Measurements from ENCODE around the gene TWIST2. TPM values are rescaled to one million over a fixed set of nuclear protein-coding genes. Genes with fewer than 3 reads are reported as not detected.

TWIST2 gene
- polyA plus RNA-seq, 1 donor, result 4.9 TPM

- no peak overlapping the region for H3K4me3 ChIP-seq (ENCODE audit: low read length)
- no peak for DNase-seq
- no peaks in the 10 kb centered on the region for H3K36me3 ChIP-seq (ENCODE audit: control insufficient read depth, insufficient read depth, low read length)
- no peaks in the 10 kb centered on the region for H3K27me3 ChIP-seq (ENCODE audit: control insufficient read depth, insufficient read depth, low read length)
- H3K27ac ChIP-seq (ENCODE audit: low read length), result no peak overlapping the region
- WGBS (ENCODE audit: insufficient coverage, low lambda C conversion rate), result no CpG with 5 or more reads among the region's 13 CpGs
- no peaks in the 10 kb centered on the region for H3K9me3 ChIP-seq (ENCODE audit: control insufficient read depth, low read depth, low read length)
- no peaks in the 10 kb centered on the region for H3K4me1 ChIP-seq (ENCODE audit: control insufficient read depth, insufficient read depth, low read length)
These were observed 42.2 kb downstream of the TWIST2 start for GRCh38 chr2:238890131-238890530.

GRCh38 chr2:238890618-238891456 is 43.0 kb downstream of the TWIST2 start:
- Histone ChIP-seq H3K27ac (ENCODE audit: low read length) (no peak overlapping the region), H3K27me3 (ENCODE audit: control insufficient read depth, insufficient read depth, low read length) (peaks cover 5% of the 10 kb centered on the region), H3K9me3 (ENCODE audit: control insufficient read depth, low read depth, low read length) (no peaks in the 10 kb centered on the region), H3K4me1 (ENCODE audit: control insufficient read depth, insufficient read depth, low read length) (no peaks in the 10 kb centered on the region), H3K4me3 (ENCODE audit: low read length) (no peak overlapping the region), H3K36me3 (ENCODE audit: control insufficient read depth, insufficient read depth, low read length) (no peaks in the 10 kb centered on the region)
- WGBS (ENCODE audit: insufficient coverage, low lambda C conversion rate), result 82% methylated on average over 3 of the region's 29 CpGs
- no peak for DNase-seq

- Histone ChIP-seq H3K27ac (ENCODE audit: low read length) (no peak overlapping the region), H3K36me3 (ENCODE audit: control insufficient read depth, insufficient read depth, low read length) (no peaks in the 10 kb centered on the region), H3K4me1 (ENCODE audit: control insufficient read depth, insufficient read depth, low read length) (no peaks in the 10 kb centered on the region), H3K9me3 (ENCODE audit: control insufficient read depth, low read depth, low read length) (no peaks in the 10 kb centered on the region), H3K27me3 (ENCODE audit: control insufficient read depth, insufficient read depth, low read length) (peaks cover 5% of the 10 kb centered on the region), H3K4me3 (ENCODE audit: low read length) (no peak overlapping the region)
- DNase-seq, result no peak
- no CpG with 5 or more reads among the region's 29 CpGs for WGBS (ENCODE audit: insufficient coverage, low lambda C conversion rate)
These were observed 43.7 kb downstream of the TWIST2 start for GRCh38 chr2:238891457-238892203.

GRCh38 chr2:238892204-238892500 is 44.3 kb downstream of the TWIST2 start:
- Histone ChIP-seq H3K4me1 (ENCODE audit: control insufficient read depth, insufficient read depth, low read length) (no peaks in the 10 kb centered on the region), H3K27me3 (ENCODE audit: control insufficient read depth, insufficient read depth, low read length) (peaks cover 5% of the 10 kb centered on the region), H3K9me3 (ENCODE audit: control insufficient read depth, low read depth, low read length) (no peaks in the 10 kb centered on the region), H3K36me3 (ENCODE audit: control insufficient read depth, insufficient read depth, low read length) (no peaks in the 10 kb centered on the region), H3K27ac (ENCODE audit: low read length) (no peak overlapping the region), H3K4me3 (ENCODE audit: low read length) (no peak overlapping the region)
- WGBS (ENCODE audit: insufficient coverage, low lambda C conversion rate), result 100% methylated on average over 3 of the region's 14 CpGs
- no peak for DNase-seq

GRCh38 chr2:238892796-238893195 is 44.9 kb downstream of the TWIST2 start:
- Histone ChIP-seq H3K36me3 (ENCODE audit: control insufficient read depth, insufficient read depth, low read length) (no peaks in the 10 kb centered on the region), H3K27ac (ENCODE audit: low read length) (no peak overlapping the region), H3K9me3 (ENCODE audit: control insufficient read depth, low read depth, low read length) (no peaks in the 10 kb centered on the region), H3K4me1 (ENCODE audit: control insufficient read depth, insufficient read depth, low read length) (no peaks in the 10 kb centered on the region), H3K27me3 (ENCODE audit: control insufficient read depth, insufficient read depth, low read length) (peaks cover 5% of the 10 kb centered on the region), H3K4me3 (ENCODE audit: low read length) (no peak overlapping the region)
- no CpG with 5 or more reads among the region's 2 CpGs for WGBS (ENCODE audit: insufficient coverage, low lambda C conversion rate)
- no peak for DNase-seq

GRCh38 chr2:238893349-238894000 is 45.6 kb downstream of the TWIST2 start:
- Histone ChIP-seq H3K27ac (ENCODE audit: low read length) (no peak overlapping the region), H3K9me3 (ENCODE audit: control insufficient read depth, low read depth, low read length) (no peaks in the 10 kb centered on the region), H3K4me3 (ENCODE audit: low read length) (no peak overlapping the region), H3K36me3 (ENCODE audit: control insufficient read depth, insufficient read depth, low read length) (no peaks in the 10 kb centered on the region), H3K4me1 (ENCODE audit: control insufficient read depth, insufficient read depth, low read length) (no peaks in the 10 kb centered on the region), H3K27me3 (ENCODE audit: control insufficient read depth, insufficient read depth, low read length) (peaks cover 5% of the 10 kb centered on the region)
- 90% methylated on average over 4 of the region's 30 CpGs for WGBS (ENCODE audit: insufficient coverage, low lambda C conversion rate)
- no peak for DNase-seq

- H3K27ac ChIP-seq (ENCODE audit: low read length), result no peak overlapping the region
- DNase-seq, result no peak
- no peaks in the 10 kb centered on the region for H3K9me3 ChIP-seq (ENCODE audit: control insufficient read depth, low read depth, low read length)
- H3K4me1 ChIP-seq (ENCODE audit: control insufficient read depth, insufficient read depth, low read length), result no peaks in the 10 kb centered on the region
- no peaks in the 10 kb centered on the region for H3K36me3 ChIP-seq (ENCODE audit: control insufficient read depth, insufficient read depth, low read length)
- H3K4me3 ChIP-seq (ENCODE audit: low read length), result no peak overlapping the region
- WGBS (ENCODE audit: insufficient coverage, low lambda C conversion rate), result 40% methylated on average over 1 of the region's 13 CpGs
- H3K27me3 ChIP-seq (ENCODE audit: control insufficient read depth, insufficient read depth, low read length), result peaks cover 5% of the 10 kb centered on the region
These were observed 46.5 kb downstream of the TWIST2 start for GRCh38 chr2:238894226-238894949.

GRCh38 chr2:238894950-238895298 is 47.0 kb downstream of the TWIST2 start:
- DNase-seq, result no peak
- Histone ChIP-seq H3K9me3 (ENCODE audit: control insufficient read depth, low read depth, low read length) (no peaks in the 10 kb centered on the region), H3K36me3 (ENCODE audit: control insufficient read depth, insufficient read depth, low read length) (no peaks in the 10 kb centered on the region), H3K4me1 (ENCODE audit: control insufficient read depth, insufficient read depth, low read length) (no peaks in the 10 kb centered on the region), H3K27ac (ENCODE audit: low read length) (no peak overlapping the region), H3K4me3 (ENCODE audit: low read length) (no peak overlapping the region), H3K27me3 (ENCODE audit: control insufficient read depth, insufficient read depth, low read length) (peaks cover 5% of the 10 kb centered on the region)
- WGBS (ENCODE audit: insufficient coverage, low lambda C conversion rate), result no CpG with 5 or more reads among the region's 10 CpGs

- DNase-seq, result no peak
- no peak overlapping the region for H3K27ac ChIP-seq (ENCODE audit: low read length)
- H3K4me1 ChIP-seq (ENCODE audit: control insufficient read depth, insufficient read depth, low read length), result no peaks in the 10 kb centered on the region
- WGBS (ENCODE audit: insufficient coverage, low lambda C conversion rate), result no CpG with 5 or more reads among the region's 20 CpGs
- no peaks in the 10 kb centered on the region for H3K36me3 ChIP-seq (ENCODE audit: control insufficient read depth, insufficient read depth, low read length)
- no peaks in the 10 kb centered on the region for H3K9me3 ChIP-seq (ENCODE audit: control insufficient read depth, low read depth, low read length)
- H3K27me3 ChIP-seq (ENCODE audit: control insufficient read depth, insufficient read depth, low read length), result peaks cover 5% of the 10 kb centered on the region
- no peak overlapping the region for H3K4me3 ChIP-seq (ENCODE audit: low read length)
These were observed 47.5 kb downstream of the TWIST2 start for GRCh38 chr2:238895361-238895882.
